Stimulated activated CD8-positive, alpha-beta memory T cell treated with anti-CD3 and anti-CD28 coated beads, Interleukin-12 subunit alpha, Interleukin-12 subunit beta, amount 100 ng/mL, for 1 hour (primary cell): ENCODE results near the gene IL7R.
"Not testable (repeated sequence)": the region's sequence is repeated elsewhere in the genome, so short reads cannot be mapped to it uniquely, and the experiment has no call there.

ENCODE experiments used
- DNase-seq: peaks from one replicate; pipeline ENCODE4 v3.0.0-alpha.2; 2020; ENCODE audit warnings: low read depth

IL7R gene

DNA sequence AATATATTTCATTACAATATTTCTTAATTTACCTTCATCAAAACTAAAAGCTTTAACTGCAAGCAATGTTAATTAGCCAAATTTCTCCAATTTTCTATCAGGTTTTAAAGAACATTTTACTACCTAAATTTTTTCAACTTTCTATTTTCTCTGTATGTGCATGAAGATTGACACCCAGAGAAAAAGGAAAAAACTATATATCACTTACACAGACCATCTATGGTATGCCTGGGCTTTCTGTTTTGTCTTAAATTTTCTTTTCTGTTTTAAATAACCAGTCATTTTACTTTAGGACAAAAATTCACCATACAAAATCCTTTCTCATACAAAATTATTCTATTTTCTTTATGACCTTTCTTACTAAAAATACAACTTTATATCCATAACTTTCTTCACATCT lies 13.8 kb upstream of the IL7R start:
- no peak for DNase-seq

DNA sequence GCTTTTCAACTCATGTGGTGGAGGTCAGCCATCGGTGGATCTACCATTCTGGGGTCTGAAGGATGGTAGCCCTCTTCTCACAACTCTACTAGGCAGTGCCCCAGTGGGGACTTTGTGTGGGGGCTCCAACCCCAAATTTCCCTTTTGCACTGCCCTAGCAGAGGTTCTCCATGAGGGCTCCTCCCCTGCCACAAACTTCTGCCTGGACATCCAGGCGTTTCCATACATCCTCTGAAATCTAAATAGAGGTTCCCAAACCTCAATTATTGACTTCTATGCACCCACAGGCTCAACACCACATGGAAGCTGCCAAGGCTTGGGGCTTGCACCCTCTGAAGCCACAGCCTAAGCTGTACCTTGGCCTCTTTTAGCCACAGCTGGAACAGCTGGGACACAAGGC lies 11.2 kb upstream of the IL7R start:
- DNase-seq: not testable (repeated sequence)

DNA sequence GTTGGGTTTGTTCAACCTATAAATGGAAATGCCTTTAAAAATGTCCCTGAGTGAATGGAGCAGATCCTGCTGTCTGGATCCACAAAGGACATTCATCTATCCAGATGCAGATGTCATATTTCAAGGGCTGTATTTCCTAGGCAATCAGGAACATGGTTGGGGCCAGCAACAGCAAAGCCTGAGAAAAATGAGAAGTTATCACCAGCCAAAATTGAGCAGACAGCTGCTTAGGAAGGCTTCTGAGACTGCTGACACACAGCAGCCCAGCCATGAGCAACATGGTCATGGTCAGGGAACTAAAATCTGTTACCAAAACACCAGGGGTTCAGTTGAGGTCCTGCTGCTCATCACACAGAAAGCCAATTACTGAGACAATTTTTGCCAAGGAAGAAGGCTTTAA lies 9.2 kb upstream of the IL7R start:
- no peak for DNase-seq

DNA sequence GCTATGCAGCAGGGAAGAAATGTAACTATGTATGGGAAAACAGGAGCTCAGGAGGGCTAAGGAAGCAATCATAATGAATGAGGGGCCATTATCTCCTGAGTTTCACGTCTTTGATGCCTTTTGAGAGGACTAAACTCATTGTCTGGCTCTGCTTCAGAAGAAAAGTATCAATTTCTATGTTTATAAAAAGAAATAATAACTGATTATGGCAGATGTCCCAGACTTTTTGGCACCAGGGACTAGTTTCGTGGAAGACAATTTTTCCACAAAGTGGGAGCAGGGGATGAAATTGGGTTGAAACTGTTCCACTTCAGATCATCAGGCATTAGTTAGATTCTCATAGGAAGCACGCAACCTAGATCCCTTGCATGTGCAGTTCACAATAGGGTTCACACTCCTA lies 8.7 kb upstream of the IL7R start:
- no peak for DNase-seq

DNA sequence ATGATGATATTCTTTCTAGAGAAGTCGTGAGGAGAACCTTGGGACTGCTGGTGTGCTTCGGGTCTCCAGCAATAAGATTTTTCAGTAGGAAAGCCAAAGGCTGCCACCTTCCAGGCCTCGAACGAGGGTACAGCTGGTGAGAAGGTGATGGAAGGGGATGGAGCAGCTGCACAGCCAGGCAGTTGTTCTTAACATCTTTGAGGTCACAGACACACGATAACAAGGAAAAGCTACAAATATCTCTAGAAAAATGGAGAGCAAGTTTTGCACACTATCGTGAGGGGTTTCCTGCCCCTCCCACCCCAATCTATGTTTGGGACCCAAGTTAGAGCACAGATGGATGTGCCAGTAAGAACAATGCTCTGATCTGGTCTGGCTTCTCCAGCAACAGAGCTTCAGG lies 6.8 kb upstream of the IL7R start:
- no peak for DNase-seq

DNA sequence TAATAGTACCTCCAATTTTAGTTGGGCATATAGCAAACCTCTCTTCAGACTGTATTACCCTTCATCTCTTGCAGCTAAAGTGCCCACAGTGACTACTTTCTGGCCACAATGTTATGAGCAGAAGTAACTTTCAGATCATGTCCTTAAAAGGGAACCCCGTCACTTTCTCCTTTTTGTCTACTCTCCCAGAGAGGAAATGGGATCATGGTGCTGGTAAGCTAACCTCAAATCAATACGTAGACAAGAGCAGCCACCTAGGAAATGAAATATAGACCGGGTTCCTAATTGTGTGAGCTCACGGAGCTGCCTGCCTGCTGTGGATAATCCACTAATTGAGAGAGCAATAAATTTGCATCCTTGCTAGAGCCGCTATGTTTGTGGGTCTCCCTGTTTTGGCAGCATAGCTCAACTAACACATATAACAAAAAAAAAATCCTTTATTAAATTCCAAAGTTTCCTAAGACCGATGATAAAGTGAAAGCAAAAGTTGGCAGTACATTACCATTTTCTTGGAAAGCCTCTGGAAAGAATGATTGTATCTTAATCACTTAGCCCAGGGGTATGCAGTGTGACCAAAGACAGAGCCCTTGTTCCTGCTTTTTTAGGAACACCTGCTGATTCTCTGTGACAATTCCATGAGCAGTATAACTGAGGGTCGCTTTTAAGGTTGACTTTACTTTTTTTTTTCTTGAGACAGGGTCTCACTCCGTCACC lies 5.6 kb upstream of the IL7R start:
- no peak for DNase-seq

DNA sequence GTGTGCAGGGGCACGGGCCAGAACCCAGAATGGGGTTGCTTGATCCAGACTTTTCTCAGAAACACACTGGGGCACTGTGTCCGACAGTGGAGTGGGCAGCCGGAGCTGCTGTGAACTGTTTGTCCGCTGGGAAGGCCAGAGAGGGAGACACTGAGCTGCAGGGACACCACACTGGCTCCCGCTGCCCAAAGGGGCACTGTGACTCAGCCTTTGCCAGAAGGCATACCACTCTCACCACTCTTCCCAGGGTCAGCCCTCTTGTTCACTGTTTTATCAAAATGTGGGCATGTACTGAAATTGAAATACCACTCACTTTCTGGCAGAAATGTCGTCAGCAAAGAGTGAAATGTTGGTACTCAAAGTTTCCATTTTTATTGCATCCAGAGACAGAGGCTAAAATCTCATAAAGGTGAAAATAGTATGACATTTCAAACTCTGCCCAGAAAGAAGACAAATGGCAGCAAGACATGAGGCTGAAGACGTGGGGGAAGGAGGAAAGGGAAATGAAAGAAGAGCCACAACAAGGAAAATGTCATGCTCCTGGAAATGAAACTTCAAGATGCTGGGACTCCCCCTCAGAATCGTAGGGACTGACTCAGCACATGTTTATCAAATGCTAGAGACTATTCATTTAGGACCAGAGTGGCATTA lies 4.5 kb upstream of the IL7R start:
- DNase-seq: no peak

DNA sequence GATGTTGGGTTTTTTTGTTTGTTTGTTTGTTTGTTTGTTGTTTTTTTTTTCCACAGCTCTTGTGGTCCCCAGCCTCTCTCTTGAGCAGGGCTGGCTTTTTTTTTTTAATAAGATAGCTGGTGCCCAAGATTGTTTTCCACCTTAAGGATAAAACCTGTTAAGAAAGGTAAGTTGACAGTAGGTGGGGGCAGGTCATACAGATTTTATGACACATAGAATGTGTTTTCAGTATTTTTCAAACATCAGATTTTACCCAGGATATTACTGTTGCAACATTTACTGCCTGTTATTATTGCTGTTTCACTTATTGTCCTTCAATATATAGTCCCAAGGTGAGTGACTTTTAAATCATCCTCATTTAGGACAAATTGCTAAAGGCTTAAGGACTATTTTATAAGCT lies 3.9 kb upstream of the IL7R start:
- no peak for DNase-seq

DNA sequence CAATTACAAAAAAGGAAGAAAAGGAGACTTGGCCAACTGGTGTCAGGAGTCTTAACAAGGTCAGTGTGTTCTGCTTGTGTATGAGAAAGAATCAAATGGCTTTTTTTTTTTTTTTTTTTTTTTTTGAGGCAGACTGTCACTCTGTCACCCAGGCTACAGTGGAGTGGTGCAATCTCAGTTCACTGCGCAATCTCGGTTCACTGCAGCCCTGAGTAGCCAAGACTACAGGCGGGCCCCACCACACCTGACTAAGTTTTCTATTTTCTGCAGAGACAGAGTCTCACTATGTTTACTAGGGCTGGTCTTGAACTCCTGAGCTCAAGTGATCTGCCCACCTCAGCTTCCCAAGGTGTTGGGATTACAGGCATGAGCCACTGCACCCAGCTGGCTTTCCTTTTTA lies 3.1 kb upstream of the IL7R start:
- peak; percentile 54 for DNase-seq

DNA sequence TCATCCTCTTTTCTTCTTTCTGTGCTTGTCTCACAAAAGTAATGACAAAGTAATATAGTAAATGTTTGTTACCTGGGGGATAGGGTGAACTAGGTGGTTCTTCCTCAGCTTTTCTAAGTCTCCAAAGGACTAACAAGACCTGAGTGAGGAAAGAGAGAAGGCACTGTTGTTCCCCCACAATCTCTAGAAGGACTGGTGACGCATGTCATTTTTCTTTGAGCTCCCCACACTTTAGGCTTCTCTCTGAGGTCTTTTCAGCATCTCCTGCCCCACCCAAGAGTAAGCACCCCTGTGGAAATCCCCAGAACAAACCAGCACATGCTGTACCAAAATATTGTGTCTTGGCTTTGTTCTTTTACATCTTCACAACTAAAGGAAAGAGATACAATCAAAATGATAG lies 2.4 kb upstream of the IL7R start:
- DNase-seq: peak; percentile 57

DNA sequence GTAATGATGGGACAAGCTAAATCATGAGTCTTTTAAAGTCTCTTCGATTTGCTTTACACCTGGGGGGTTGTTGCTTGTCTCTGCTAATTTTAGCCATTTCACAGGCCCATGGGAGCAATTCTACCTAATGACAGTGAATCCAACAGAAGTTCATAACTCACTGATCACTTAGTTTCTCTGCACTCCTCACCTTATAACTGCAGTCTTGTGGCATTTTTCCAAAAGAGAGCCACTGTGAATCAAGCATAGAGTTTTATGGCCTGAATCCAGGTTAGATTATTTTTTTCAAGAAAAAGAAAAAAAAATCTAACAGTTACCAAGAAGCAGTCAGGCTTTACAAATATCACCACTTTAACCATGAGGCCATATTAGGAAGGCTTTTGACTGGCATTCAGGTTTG lies 1.5 kb upstream of the IL7R start:
- no peak for DNase-seq

DNA sequence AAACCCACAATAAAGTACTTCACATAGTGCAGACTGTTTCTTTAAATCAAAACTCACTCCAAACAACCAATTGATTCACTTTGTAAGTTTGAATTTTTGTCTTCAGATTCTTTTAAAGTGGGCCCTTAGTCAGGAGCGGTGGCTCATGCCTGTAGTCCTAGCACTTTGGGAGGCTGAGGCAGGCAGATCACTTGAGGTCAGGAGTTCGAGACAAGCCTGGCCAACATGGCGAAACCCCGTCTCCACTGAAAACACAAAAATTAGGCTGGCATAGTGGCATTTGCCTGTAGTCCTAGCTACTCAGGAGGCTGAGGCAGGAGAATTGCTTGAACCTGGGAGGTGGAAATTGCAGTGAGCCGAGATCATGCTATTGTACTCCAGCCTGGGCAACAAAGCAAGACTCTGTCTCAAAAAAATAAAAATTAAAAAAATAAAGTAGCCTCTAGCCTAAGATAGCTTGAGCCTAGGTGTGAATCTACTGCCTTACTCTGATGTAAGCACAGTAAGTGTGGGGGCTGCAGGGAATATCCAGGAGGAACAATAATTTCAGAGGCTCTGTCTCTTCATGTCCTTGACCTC lies 416 bp upstream of the IL7R start:
- DNase-seq: not testable (repeated sequence)

DNA sequence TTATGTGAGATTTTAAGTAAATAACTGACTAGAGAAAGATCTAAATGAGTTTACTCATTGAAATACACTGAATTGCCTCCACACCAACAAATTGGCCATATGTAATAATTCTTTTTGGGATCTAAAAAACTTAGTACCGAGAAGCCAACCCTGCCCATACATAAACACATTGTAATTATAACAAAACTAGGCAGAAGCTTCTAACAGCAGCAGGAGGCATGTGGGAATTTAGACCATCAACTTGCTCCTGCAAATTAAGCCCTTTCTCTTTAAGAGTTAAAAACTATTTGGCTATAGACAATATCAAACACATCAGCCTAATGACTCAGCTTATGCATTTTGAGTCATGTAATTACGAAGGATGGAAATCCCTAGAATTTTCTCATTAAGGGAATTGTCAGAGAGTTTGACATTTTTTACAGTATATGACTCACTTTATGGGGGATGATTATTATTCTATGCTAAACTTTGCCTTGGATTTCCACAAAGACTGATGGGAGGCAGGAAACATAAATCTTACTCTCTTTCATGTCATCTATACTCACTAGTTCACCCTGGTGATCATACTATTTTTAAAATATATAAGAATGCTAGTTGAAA lies 1.0 kb downstream of the IL7R start:
- DNase-seq: no peak

DNA sequence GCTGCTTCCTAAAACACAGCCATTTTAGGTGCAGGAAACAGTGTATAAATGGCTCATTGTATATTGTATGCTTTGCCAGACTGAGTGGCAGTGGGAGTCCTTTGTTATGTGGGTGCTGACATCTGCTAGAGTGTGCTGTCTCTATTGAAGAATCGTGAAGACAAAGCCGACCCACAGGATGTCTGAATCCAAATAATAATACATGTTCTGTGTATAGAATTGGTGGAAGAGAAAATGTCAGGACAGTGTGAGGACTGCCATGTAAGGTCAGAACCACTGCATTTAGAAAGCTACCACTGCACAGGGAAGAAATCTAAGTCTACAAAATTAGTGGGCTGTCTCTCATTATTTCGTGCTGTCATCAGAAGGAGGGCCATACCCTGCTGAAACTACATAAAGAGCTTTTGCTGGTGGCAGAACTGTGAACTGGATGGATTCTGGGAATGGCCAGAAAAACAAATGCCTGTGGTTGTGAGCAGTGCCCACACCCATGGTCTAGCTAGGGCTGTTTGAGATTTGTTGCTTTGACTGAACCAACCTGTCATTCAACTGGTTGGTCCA lies 2.5 kb downstream of the IL7R start:
- DNase-seq: no peak

DNA sequence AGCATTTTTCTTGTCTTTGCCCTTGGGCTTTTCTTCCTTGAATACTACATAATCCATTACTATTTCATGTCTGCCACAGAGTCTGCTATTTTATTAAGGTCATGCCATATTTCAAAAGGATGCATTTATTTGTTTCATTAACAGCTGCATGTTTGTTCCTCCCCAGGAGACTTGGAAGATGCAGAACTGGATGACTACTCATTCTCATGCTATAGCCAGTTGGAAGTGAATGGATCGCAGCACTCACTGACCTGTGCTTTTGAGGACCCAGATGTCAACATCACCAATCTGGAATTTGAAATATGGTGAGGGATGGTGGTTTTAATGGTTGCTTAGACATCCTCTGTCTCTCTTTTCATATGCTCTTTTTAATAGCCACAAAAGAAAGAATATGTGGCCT lies 4.0 kb downstream of the IL7R start:
- DNase-seq: no peak

DNA sequence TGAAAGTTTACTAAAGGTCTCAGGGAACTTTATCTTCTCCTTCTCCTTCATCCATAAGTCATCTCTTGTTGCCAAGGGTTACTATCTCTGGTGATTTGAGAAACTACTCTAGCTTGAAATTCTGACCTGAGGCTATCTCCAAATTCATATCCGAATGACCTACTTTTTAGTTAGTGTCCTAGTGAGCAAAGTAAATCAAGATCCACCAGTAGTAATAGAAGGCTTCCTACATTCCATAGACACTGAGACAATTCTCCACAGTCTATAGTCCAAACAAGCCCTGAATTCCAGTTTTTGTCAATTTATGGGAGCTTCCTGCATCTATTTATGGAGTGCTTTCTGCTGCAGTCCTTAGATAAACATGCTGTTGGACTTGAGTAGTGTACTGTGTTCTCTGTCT lies 5.0 kb downstream of the IL7R start:
- DNase-seq: no peak

DNA sequence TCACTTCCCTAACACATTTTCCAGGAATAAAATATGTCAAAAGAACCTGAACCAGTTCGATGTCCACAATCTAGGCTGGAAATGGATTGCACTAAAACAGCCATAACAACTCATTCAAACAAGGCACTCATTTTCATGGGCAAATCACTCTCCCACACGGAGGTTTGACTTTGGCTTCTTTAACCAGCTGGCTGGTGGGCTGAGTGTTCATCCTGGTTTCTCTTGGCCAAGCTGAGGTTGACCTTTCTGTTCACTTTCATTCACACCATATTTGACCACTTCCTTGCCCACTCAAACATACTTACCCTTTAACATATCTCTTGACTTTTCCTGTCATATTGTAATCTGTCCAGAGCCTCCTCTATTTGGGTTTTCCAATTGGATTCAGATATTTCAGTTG lies 5.4 kb downstream of the IL7R start:
- DNase-seq: no peak

DNA sequence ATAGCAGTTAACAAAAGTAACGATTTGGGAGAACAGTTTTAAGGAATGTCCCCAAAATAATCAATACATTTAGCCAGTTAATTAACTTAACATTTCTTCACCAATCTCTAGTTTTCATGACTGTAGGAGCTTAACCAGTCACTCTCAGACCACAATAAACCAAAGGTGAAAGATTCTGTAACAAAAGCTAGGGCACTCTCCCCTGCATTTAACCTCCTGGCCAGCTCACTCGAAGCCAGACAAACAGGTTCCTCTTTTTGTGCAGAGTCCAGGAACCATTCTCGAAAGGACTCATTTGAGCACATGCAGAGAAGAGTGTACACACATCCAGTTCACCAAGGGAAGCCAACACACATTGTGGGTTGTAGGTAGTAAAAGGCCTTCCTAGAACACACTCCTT lies 6.5 kb downstream of the IL7R start:
- no peak for DNase-seq

DNA sequence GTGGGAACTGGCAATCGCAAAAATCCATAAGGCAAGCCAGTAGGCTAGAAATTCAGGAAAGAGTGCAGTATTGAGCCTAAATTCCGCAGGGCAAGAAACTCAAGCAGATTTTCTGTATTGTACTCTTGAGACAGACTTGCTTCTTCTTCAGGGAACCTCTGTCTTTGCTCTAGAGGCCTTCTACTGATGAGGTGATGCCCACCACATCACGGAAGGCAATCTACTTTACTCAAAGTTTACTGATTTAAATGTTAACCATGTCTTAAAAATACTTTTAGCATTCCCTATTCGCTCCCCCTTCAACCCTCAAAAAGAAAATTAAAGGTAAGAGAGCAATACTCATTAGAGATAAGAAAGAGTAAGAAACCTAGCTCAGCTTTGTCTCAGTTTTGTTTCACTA lies 11.3 kb downstream of the IL7R start:
- no peak for DNase-seq

DNA sequence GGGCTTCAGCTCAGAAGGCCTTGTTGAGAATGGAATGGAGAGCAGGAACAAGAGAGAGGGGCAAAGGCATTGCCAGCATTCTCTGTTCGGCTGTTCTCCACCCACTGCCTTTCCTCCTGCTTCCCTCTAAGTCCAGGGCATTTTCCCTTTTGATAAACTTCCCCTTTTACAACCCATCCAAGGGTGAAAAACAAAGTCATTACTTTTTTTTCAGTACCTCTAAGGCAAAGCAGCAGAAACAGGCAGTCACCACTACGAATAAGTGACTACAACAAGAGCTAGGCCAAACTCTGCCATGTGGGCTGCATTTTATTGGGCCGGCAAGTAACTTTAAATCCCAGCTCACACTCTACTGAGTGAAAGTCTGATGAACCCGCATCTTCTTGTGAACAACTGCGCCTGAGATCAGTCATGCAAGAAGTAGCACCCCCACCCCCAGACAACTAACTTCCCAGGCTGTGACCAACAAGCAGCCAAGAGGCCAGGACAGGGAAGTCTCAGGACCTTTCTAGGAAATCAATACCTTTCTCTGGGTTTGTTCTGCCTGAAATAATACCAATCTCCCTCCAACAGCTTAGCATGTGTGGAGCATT lies 13.1 kb downstream of the IL7R start:
- DNase-seq: no peak

DNA sequence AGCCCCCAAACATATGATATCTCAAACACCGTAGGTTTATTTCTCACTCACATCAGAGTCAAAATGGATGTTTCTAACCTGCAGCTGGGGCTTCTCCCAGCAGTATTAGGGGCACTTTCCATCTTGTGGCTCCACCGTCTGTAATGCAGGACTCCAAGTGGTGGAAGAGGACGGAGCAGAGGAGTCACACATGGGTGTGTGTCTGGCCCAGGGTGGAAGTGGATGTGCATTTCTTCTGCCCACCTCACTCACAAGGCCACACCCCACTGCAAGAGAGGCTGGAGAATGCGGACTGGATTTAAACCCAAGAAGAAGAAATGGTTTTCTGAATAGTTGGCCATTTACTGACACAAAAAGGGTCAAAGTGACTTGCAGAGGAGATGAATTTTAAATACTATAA lies 13.9 kb downstream of the IL7R start:
- no peak for DNase-seq

DNA sequence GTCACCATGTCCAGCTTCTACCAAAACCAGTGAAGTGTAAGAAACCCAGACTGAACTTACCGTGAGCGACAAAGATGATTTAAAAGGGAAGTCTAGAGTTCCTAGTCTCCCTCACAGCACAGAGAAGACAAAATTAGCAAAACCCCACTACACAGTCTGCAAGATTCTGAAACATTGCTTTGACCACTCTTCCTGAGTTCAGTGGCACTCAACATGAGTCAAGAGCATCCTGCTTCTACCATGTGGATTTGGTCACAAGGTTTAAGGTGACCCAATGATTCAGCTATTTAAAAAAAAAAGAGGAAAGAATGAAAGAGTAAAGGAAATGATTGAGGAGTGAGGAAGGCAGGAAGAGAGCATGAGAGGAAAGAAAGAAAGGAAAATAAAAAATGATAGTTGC lies 19.8 kb downstream of the IL7R start:
- no peak for DNase-seq

DNA sequence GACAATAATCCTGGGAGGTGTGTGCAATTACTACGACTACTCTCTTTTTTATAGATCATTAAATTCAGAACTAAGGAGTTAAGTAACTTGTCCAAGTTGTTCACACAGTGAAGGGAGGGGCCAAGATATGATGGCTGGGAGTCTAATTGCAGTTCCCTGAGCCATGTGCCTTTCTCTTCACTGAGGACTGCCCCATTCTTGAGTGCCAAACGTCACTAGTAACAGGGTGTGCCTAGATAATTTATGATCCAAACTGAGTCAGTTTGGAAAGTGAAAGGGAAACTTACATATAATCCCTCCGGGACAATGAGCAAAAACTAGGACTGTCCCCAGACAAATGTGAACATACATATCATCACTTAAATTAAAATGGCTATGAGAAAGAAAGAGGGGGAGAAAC lies 20.2 kb downstream of the IL7R start:
- DNase-seq: no peak
